CD4-positive, alpha-beta T cell (primary cell): ENCODE measurements around the gene NOCT. TPM values are rescaled to one million over a fixed set of nuclear protein-coding genes. Genes with fewer than 3 reads are reported as not detected.

Experiments
- ATAC-seq: fragments of 200-7000 bp; cut with Tn5 transposase; one replicate; pipeline ENCODE4 v1.10.0; 2022; ENCODE audit warnings: mild to moderate bottlenecking; ENCODE audit not compliant: poor library complexity
- CTCF ChIA-PET: fragments of 350-600 bp; sonication (Branson Sonifier 250); formaldehyde crosslinking; loops from one replicate; lab custom pipeline; 2021; ENCODE audit warnings: antibody characterized with exemption, inconsistent platforms; lab: Charles Lee
- POLR2A ChIA-PET: fragments of 350-600 bp; sonication (Branson Sonifier 250); formaldehyde crosslinking; loops from one replicate; lab custom pipeline; 2021; ENCODE audit warnings: antibody characterized with exemption, inconsistent platforms; lab: Charles Lee
- DNase-seq, 14 experiments: peaks; one replicate each; pipeline ENCODE4 v3.0.0-alpha.2; 2013 to 2020; ENCODE audit warnings: mixed read lengths in 2 of 14
- H3K27ac ChIP-seq, 2 donors: one replicate each; pipeline versions ENCODE4 v1.5.1 to v1.7.0; 2013; ENCODE audit warnings: low read length in 2 of 2, low read depth in 1 of 2, mild to moderate bottlenecking in 1 of 2
- H3K27me3 ChIP-seq, 2 experiments: 1 replicate in 1 of 2; 2 replicates in 1 of 2; pipeline versions ENCODE4 v1.6.1 to v1.7.0; 2013; ENCODE audit warnings: low read length in 2 of 2, control low read depth in 1 of 2, mild to moderate bottlenecking in 1 of 2, moderate library complexity in 1 of 2; ENCODE audit not compliant: insufficient read depth in 2 of 2, control insufficient read depth in 1 of 2
- H3K36me3 ChIP-seq: one replicate; pipeline ENCODE4 v1.6.1; 2013; ENCODE audit warnings: low read length, control low read depth; ENCODE audit not compliant: insufficient read depth
- H3K4me1 ChIP-seq: one replicate; pipeline ENCODE4 v1.6.1; 2013; ENCODE audit warnings: low read length, control low read depth; ENCODE audit not compliant: insufficient read depth
- H3K4me3 ChIP-seq: one replicate; pipeline ENCODE4 v1.5.1; 2013; ENCODE audit warnings: mild to moderate bottlenecking, low read length, moderate library complexity
- H3K9me3 ChIP-seq, 2 experiments: 1 replicate in 1 of 2; 2 replicates in 1 of 2; pipeline versions ENCODE4 v1.6.1 to v1.7.0; 2013; ENCODE audit warnings: low read length in 2 of 2, mild to moderate bottlenecking in 2 of 2, control low read depth in 1 of 2, moderate library complexity in 1 of 2; ENCODE audit not compliant: control insufficient read depth in 1 of 2, insufficient read depth in 1 of 2
- H3K27ac Mint-ChIP-seq: one replicate; pipeline ENCODE4 v1.8.0; 2020; ENCODE audit warnings: mixed read lengths
- H3K27me3 Mint-ChIP-seq: one replicate; pipeline ENCODE4 v1.8.0; 2021; ENCODE audit warnings: mixed read lengths
- H3K36me3 Mint-ChIP-seq: one replicate; pipeline ENCODE4 v1.8.0; 2021; ENCODE audit warnings: low read depth, mixed read lengths
- H3K4me1 Mint-ChIP-seq: one replicate; pipeline ENCODE4 v1.8.0; 2021; ENCODE audit warnings: low read depth, mixed read lengths
- H3K4me3 Mint-ChIP-seq: one replicate; pipeline ENCODE4 v1.8.0; 2020; ENCODE audit warnings: mild to moderate bottlenecking, mixed read lengths
- H3K9me3 Mint-ChIP-seq: one replicate; pipeline ENCODE4 v1.8.0; 2020; ENCODE audit warnings: mixed read lengths
- CTCF ChIP-seq: fragments of 200-600 bp; IDR thresholded peaks from one replicate; pipeline ENCODE4 v1.8.0; 2022; ENCODE audit warnings: antibody characterized with exemption, mild to moderate bottlenecking
- intact Hi-C, 2 experiments: fragments of 100-400 bp; cut with DNase I in 1 of 2; cut with micrococcal nuclease in 1 of 2; formaldehyde crosslinking; loops; one replicate each; pipeline versions ENCODE4 v1.15.1 to v1.9.0; 2023 to 2025; cut with DNase I, micrococcal nuclease
- total RNA-seq, 174 experiments: library from RNA in 2 of 174; stranded (reverse) in 2 of 174; gene quantifications; one replicate each; pipeline ENCODE4 v1.2.3 and lab custom pipeline; 2021 to 2026

Gene NOCT
- total RNA-seq, 2 experiments from 2014 or later: 13.7 to 15.8 TPM

- Mint-ChIP-seq H3K27ac (peak overlapping the region; percentile 32), H3K4me3 (peak overlapping the region; percentile 47), H3K36me3 (peaks cover 3% of the 10 kb centered on the region), H3K9me3 (no peaks in the 10 kb centered on the region), H3K27me3 (no peaks in the 10 kb centered on the region), H3K4me1 (peaks cover 26% of the 10 kb centered on the region)
- CTCF ChIA-PET: interaction anchor here (2.4 kb wide), 1 partner anchor 13 kb away, joined by 15 read pairs; no protein-coding TSS in a partner anchor
- H3K4me3 ChIP-seq: no peak overlapping the region
- intact Hi-C loops: loop anchor here (5.0 to 10.0 kb wide), 4 partner anchors 164 to 1507 kb away; partner anchors contain the start of genes ELMOD2 (in 1 of the 2), NAA15 (in 1 of the 2) and NDUFC1 (in 1 of the 2)
- POLR2A ChIA-PET: interaction anchor here (4.3 kb wide), 1 partner anchor 66 kb away, joined by 28 read pairs; no protein-coding TSS in a partner anchor
- no peaks in the 10 kb centered on the region for H3K9me3 ChIP-seq
- no peak for TF ChIP-seq CTCF
- DNase-seq: no peak
- no peak overlapping the region for H3K27ac ChIP-seq
- H3K4me1 ChIP-seq: peaks cover 20% of the 10 kb centered on the region
- H3K27me3 ChIP-seq: no peaks in the 10 kb centered on the region
- ATAC-seq: no peak
- H3K36me3 ChIP-seq: no peaks in the 10 kb centered on the region
These were observed 2.3 kb downstream of the NOCT start for GRCh38 chr4:139017861-139018260.

- no peaks in the 10 kb centered on the region for H3K27me3 Mint-ChIP-seq
- Histone ChIP-seq H3K27ac (no peak overlapping the region), H3K4me1 (peaks cover 20% of the 10 kb centered on the region), H3K36me3 (no peaks in the 10 kb centered on the region), H3K9me3 (no peaks in the 10 kb centered on the region), H3K4me3 (no peak overlapping the region), H3K27me3 (no peaks in the 10 kb centered on the region)
- H3K27ac Mint-ChIP-seq: peak overlapping the region; percentile 32
- ATAC-seq: no peak
- intact Hi-C loops: loop anchor here (5.0 to 10.0 kb wide), 4 partner anchors 164 to 1506 kb away; partner anchors contain the start of genes ELMOD2 (in 1 of the 2), NAA15 (in 1 of the 2) and NDUFC1 (in 1 of the 2)
- H3K9me3 Mint-ChIP-seq: no peaks in the 10 kb centered on the region
- peaks cover 3% of the 10 kb centered on the region for H3K36me3 Mint-ChIP-seq
- H3K4me3 Mint-ChIP-seq: peak overlapping the region; percentile 47
- POLR2A ChIA-PET: no interaction called here
- peaks cover 26% of the 10 kb centered on the region for H3K4me1 Mint-ChIP-seq
- CTCF ChIA-PET: interaction anchor here (2.4 kb wide), 1 partner anchor 12 kb away, joined by 15 read pairs; no protein-coding TSS in a partner anchor
- no peak for TF ChIP-seq CTCF
- DNase-seq: no peak
These were observed 2.9 kb downstream of the NOCT start for GRCh38 chr4:139018501-139018900.

GRCh38 chr4:139018971-139019758 is 3.6 kb downstream of the NOCT start:
- Mint-ChIP-seq H3K4me3 (no peak overlapping the region), H3K27me3 (no peaks in the 10 kb centered on the region), H3K9me3 (no peaks in the 10 kb centered on the region), H3K27ac (no peak overlapping the region), H3K4me1 (peaks cover 26% of the 10 kb centered on the region), H3K36me3 (peaks cover 3% of the 10 kb centered on the region)
- Histone ChIP-seq H3K27ac (no peak overlapping the region), H3K4me1 (peaks cover 20% of the 10 kb centered on the region), H3K9me3 (no peaks in the 10 kb centered on the region), H3K27me3 (no peaks in the 10 kb centered on the region), H3K4me3 (no peak overlapping the region), H3K36me3 (no peaks in the 10 kb centered on the region)
- no peak for TF ChIP-seq CTCF
- intact Hi-C loops: loop anchor here (5.0 to 10.0 kb wide), 4 partner anchors 163 to 1506 kb away; partner anchors contain the start of genes ELMOD2 (in 1 of the 2), NAA15 (in 1 of the 2) and NDUFC1 (in 1 of the 2)
- POLR2A ChIA-PET: no interaction called here
- CTCF ChIA-PET: interaction anchor here (2.4 kb wide), 1 partner anchor 12 kb away, joined by 15 read pairs; no protein-coding TSS in a partner anchor
- ATAC-seq (no peak), DNase-seq (no peak)
